Activated T-cell treated with anti-CD3 and anti-CD28 coated beads, Interleukin-2, amount 50 U/mL, for 72 hours (primary cell): ENCODE data around the gene SCAMP2. TPM values are rescaled to one million over a fixed set of nuclear protein-coding genes. Genes with fewer than 3 reads are reported as not detected.
"Not testable (repeated sequence)": the region's sequence is repeated elsewhere in the genome, so short reads cannot be mapped to it uniquely, and the experiment has no call there.

ENCODE experiments used
- ATAC-seq, 2 donors: fragments of 150-1000 bp; cut with Tn5 transposase; replicated peaks in 1 of 2; 2 replicates each; pipeline ENCODE4 v1.10.0; 2021; ENCODE audit warnings: moderate library complexity in 2 of 2, mild to moderate bottlenecking in 1 of 2
- DNase-seq, 2 donors: peaks; one replicate each; pipeline ENCODE4 v3.0.0; 2021 to 2022; ENCODE audit warnings: mixed read lengths in 1 of 2
- H3K27ac Mint-ChIP-seq: one replicate; pipeline ENCODE4 v1.8.0; 2022; ENCODE audit warnings: mild to moderate bottlenecking, moderate library complexity, mixed read lengths
- H3K27me3 Mint-ChIP-seq: one replicate; pipeline ENCODE4 v1.8.0; 2022; ENCODE audit warnings: low read depth, mixed read lengths
- H3K36me3 Mint-ChIP-seq, 2 donors: one replicate each; pipeline ENCODE4 v1.8.0; 2022; ENCODE audit warnings: mixed read lengths in 2 of 2, mild to moderate bottlenecking in 1 of 2; ENCODE audit not compliant: insufficient read depth in 2 of 2
- H3K4me1 Mint-ChIP-seq: one replicate; pipeline ENCODE4 v1.8.0; 2022; ENCODE audit warnings: low read depth, mixed read lengths
- H3K4me3 Mint-ChIP-seq, 2 donors: one replicate each; pipeline ENCODE4 v1.8.0; 2022; ENCODE audit warnings: mild to moderate bottlenecking in 2 of 2, mixed read lengths in 2 of 2, moderate library complexity in 2 of 2
- H3K9me3 Mint-ChIP-seq, 2 donors: one replicate each; pipeline ENCODE4 v1.8.0; 2022; ENCODE audit warnings: mixed read lengths in 2 of 2
- total RNA-seq, 2 donors: library from RNA; stranded (reverse); gene quantifications; one replicate each; pipeline ENCODE4 v1.2.3, GENCODE V29; 2022

SCAMP2 gene
- total RNA-seq, 2 donors from 2014 or later: 66.4 to 77.0 TPM

GRCh38 chr15:74888716-74889115 lies 15.6 kb upstream of the SCAMP2 start:
- DNase-seq: no peak
- Mint-ChIP-seq H3K36me3 (peaks cover 0 to 5% of the 10 kb centered on the region in 2 donors), H3K9me3 (no peaks in the 10 kb centered on the region), H3K27ac (no peak overlapping the region), H3K4me1 (peaks cover 49% of the 10 kb centered on the region), H3K4me3 (peak overlapping the region; percentile 85 to 94), H3K27me3 (no peaks in the 10 kb centered on the region)
- ATAC-seq: no peak

- H3K36me3 Mint-ChIP-seq, ATAC-seq, H3K27ac Mint-ChIP-seq: not testable (repeated sequence)
Observed at GRCh38 chr15:74887537-74888193, 14.5 kb upstream of the SCAMP2 start.

GRCh38 chr15:74885461-74885860 lies 12.3 kb upstream of the SCAMP2 start:
- no peak for DNase-seq
- Mint-ChIP-seq H3K4me1 (peaks cover 20% of the 10 kb centered on the region), H3K27ac (no peak overlapping the region), H3K36me3 (no peaks in the 10 kb centered on the region), H3K27me3 (no peaks in the 10 kb centered on the region), H3K4me3 (no peak overlapping the region), H3K9me3 (no peaks in the 10 kb centered on the region)
- ATAC-seq: no peak

More at GRCh38 chr15:74887537-74888193, 14.5 kb upstream of the SCAMP2 start:
- not testable (repeated sequence) for H3K27me3 Mint-ChIP-seq, H3K4me3 Mint-ChIP-seq, DNase-seq, H3K9me3 Mint-ChIP-seq
- H3K4me1 Mint-ChIP-seq: peaks cover 38% of the 10 kb centered on the region

- ATAC-seq: no peak
- no peaks in the 10 kb centered on the region for H3K9me3 Mint-ChIP-seq
- H3K27me3 Mint-ChIP-seq: no peaks in the 10 kb centered on the region
- no peak overlapping the region for H3K4me3 Mint-ChIP-seq
- peaks cover 12% of the 10 kb centered on the region for H3K4me1 Mint-ChIP-seq
- DNase-seq: no peak
- no peaks in the 10 kb centered on the region for H3K36me3 Mint-ChIP-seq
- no peak overlapping the region for H3K27ac Mint-ChIP-seq
Observed at GRCh38 chr15:74884428-74885223, 11.5 kb upstream of the SCAMP2 start.

- H3K27ac Mint-ChIP-seq: no peak overlapping the region
- H3K4me3 Mint-ChIP-seq: no peak overlapping the region
- no peaks in the 10 kb centered on the region for H3K9me3 Mint-ChIP-seq
- H3K27me3 Mint-ChIP-seq: no peaks in the 10 kb centered on the region
- no peak for ATAC-seq
- no peaks in the 10 kb centered on the region for H3K36me3 Mint-ChIP-seq
- no peaks in the 10 kb centered on the region for H3K4me1 Mint-ChIP-seq
- DNase-seq: no peak
Observed at GRCh38 chr15:74882528-74882927, 9.4 kb upstream of the SCAMP2 start.

- Mint-ChIP-seq H3K4me1 (peaks cover 11% of the 10 kb centered on the region), H3K27me3 (no peaks in the 10 kb centered on the region), H3K9me3 (peaks cover 0 to 2% of the 10 kb centered on the region in 2 donors), H3K36me3 (no peaks in the 10 kb centered on the region), H3K27ac (no peak overlapping the region), H3K4me3 (no peak overlapping the region)
- ATAC-seq (no peak), DNase-seq (no peak)
Observed at GRCh38 chr15:74878273-74878672, 5.1 kb upstream of the SCAMP2 start.

- Mint-ChIP-seq H3K4me3 (peak overlapping the region; percentile 95 to 100), H3K27ac (peak overlapping the region; percentile 11), H3K36me3 (peaks cover 8% of the 10 kb centered on the region in 2 donors), H3K4me1 (peaks cover 49% of the 10 kb centered on the region), H3K9me3 (peaks cover 0 to 2% of the 10 kb centered on the region in 2 donors), H3K27me3 (no peaks in the 10 kb centered on the region)
- peak in 1 of 2 donors; percentile 32 for DNase-seq
- no peak for ATAC-seq
Observed at GRCh38 chr15:74873756-74874424, 725 bp upstream of the SCAMP2 start.

GRCh38 chr15:74872702-74873035 lies 496 bp downstream of the SCAMP2 start:
- H3K4me1 Mint-ChIP-seq: peaks cover 62% of the 10 kb centered on the region
- ATAC-seq: no peak
- H3K4me3 Mint-ChIP-seq: peak overlapping the region; percentile 95 to 100
- H3K9me3 Mint-ChIP-seq: peaks cover 0 to 2% of the 10 kb centered on the region in 2 donors
- H3K27ac Mint-ChIP-seq: peak overlapping the region; percentile 89
- DNase-seq: no peak
- H3K36me3 Mint-ChIP-seq: peaks cover 10 to 12% of the 10 kb centered on the region in 2 donors
- H3K27me3 Mint-ChIP-seq: no peaks in the 10 kb centered on the region

- no peak for DNase-seq
- H3K36me3 Mint-ChIP-seq: peaks cover 10 to 12% of the 10 kb centered on the region in 2 donors
- no peaks in the 10 kb centered on the region for H3K27me3 Mint-ChIP-seq
- ATAC-seq: no peak
- peak overlapping the region; percentile 94 for H3K27ac Mint-ChIP-seq
- H3K9me3 Mint-ChIP-seq: peaks cover 0 to 2% of the 10 kb centered on the region in 2 donors
- peaks cover 82% of the 10 kb centered on the region for H3K4me1 Mint-ChIP-seq
- peak overlapping the region; percentile 95 to 100 for H3K4me3 Mint-ChIP-seq
Observed at GRCh38 chr15:74870436-74871215, 2.5 kb downstream of the SCAMP2 start.

GRCh38 chr15:74869726-74870407 lies 3.3 kb downstream of the SCAMP2 start:
- peak overlapping the region; percentile 94 for H3K27ac Mint-ChIP-seq
- H3K36me3 Mint-ChIP-seq: peaks cover 10 to 12% of the 10 kb centered on the region in 2 donors
- peaks cover 86% of the 10 kb centered on the region for H3K4me1 Mint-ChIP-seq
- no peaks in the 10 kb centered on the region for H3K9me3 Mint-ChIP-seq
- H3K4me3 Mint-ChIP-seq: peak overlapping the region; percentile 95 to 100
- DNase-seq (peak; percentile 66 to 67), ATAC-seq (peak; percentile 64 to 68)
- no peaks in the 10 kb centered on the region for H3K27me3 Mint-ChIP-seq

GRCh38 chr15:74869372-74869725 lies 3.8 kb downstream of the SCAMP2 start:
- DNase-seq: no peak
- H3K27me3 Mint-ChIP-seq: no peaks in the 10 kb centered on the region
- ATAC-seq: peak in 1 of 2 donors; percentile 28
- peaks cover 89% of the 10 kb centered on the region for H3K4me1 Mint-ChIP-seq
- peak overlapping the region; percentile 95 to 100 for H3K4me3 Mint-ChIP-seq
- peaks cover 10 to 12% of the 10 kb centered on the region in 2 donors for H3K36me3 Mint-ChIP-seq
- no peaks in the 10 kb centered on the region for H3K9me3 Mint-ChIP-seq
- H3K27ac Mint-ChIP-seq: peak overlapping the region; percentile 94

GRCh38 chr15:74868059-74868458 lies 5.1 kb downstream of the SCAMP2 start:
- peak overlapping the region; percentile 66 to 74 for H3K4me3 Mint-ChIP-seq
- H3K36me3 Mint-ChIP-seq: peaks cover 10 to 12% of the 10 kb centered on the region in 2 donors
- no peak for ATAC-seq
- H3K27ac Mint-ChIP-seq: peak overlapping the region; percentile 68
- no peaks in the 10 kb centered on the region for H3K27me3 Mint-ChIP-seq
- no peaks in the 10 kb centered on the region for H3K9me3 Mint-ChIP-seq
- DNase-seq: no peak
- H3K4me1 Mint-ChIP-seq: peaks cover 90% of the 10 kb centered on the region
